Liver (tissue), 9 donors: ENCODE results near the gene RAB4B. TPM values are rescaled to one million over a fixed set of nuclear protein-coding genes. Genes with fewer than 3 reads are reported as not detected.
"Not testable (repeated sequence)": the region's sequence is repeated elsewhere in the genome, so short reads cannot be mapped to it uniquely, and the experiment has no call there.

ENCODE experiments used
- DNase-seq: peaks from one replicate; pipeline ENCODE4 v3.0.0-alpha.2; 2017; ENCODE audit warnings: low spot score
- H3K27ac ChIP-seq, 2 donors: one replicate each; pipeline ENCODE4 v1.7.0; 2013; ENCODE audit warnings: inconsistent platforms in 2 of 2, low read length in 2 of 2, control low read depth in 1 of 2, low read depth in 1 of 2, mild to moderate bottlenecking in 1 of 2
- H3K27me3 ChIP-seq, 4 donors: one replicate each; pipeline versions ENCODE4 v1.6.1 to v1.7.0; 2013; ENCODE audit warnings: low read length in 3 of 4, inconsistent platforms in 1 of 4, mild to moderate bottlenecking in 1 of 4, moderate library complexity in 1 of 4; ENCODE audit not compliant: control insufficient read depth in 4 of 4, insufficient read depth in 4 of 4
- H3K36me3 ChIP-seq, 4 donors: one replicate each; pipeline versions ENCODE4 v1.6.1 to v1.7.0; 2013; ENCODE audit warnings: low read length in 3 of 4, mild to moderate bottlenecking in 3 of 4, low read depth in 1 of 4, moderate library complexity in 1 of 4; ENCODE audit not compliant: control insufficient read depth in 4 of 4, insufficient read depth in 3 of 4
- H3K4me1 ChIP-seq, 4 donors: one replicate each; pipeline versions ENCODE4 v1.6.1 to v1.7.0; 2013; ENCODE audit warnings: low read length in 3 of 4, mild to moderate bottlenecking in 3 of 4, moderate library complexity in 1 of 4; ENCODE audit not compliant: control insufficient read depth in 4 of 4, insufficient read depth in 4 of 4
- H3K4me3 ChIP-seq, 3 donors: one replicate each; pipeline versions ENCODE4 v1.6.1 to v1.7.0; 2013; ENCODE audit warnings: low read length in 3 of 3, control low read depth in 1 of 3, low read depth in 1 of 3, mild to moderate bottlenecking in 1 of 3
- H3K9ac ChIP-seq, 2 donors: one replicate each; pipeline ENCODE4 v1.7.0; 2013; ENCODE audit warnings: low read length in 2 of 2, mild to moderate bottlenecking in 2 of 2, moderate library complexity in 2 of 2, control low read depth in 1 of 2, low read depth in 1 of 2
- H3K9me3 ChIP-seq, 4 donors: one replicate each; pipeline versions ENCODE4 v1.6.1 to v1.7.0; 2013; ENCODE audit warnings: low read length in 3 of 4; ENCODE audit not compliant: control insufficient read depth in 4 of 4
- CTCF ChIP-seq: fragments of 150-350 bp; IDR thresholded peaks from 2 replicates; pipeline ENCODE4 v1.5.1; 2017; ENCODE audit warnings: improper control_type of control experiment, low read depth, low read length; ENCODE audit not compliant: missing input control
- EGR1 ChIP-seq, 2 donors: IDR thresholded peaks; 2 replicates each; pipeline ENCODE4 v1.6.1; 2016 to 2018; ENCODE audit warnings: antibody characterized with exemption in 2 of 2, low read depth in 2 of 2
- HNF4G ChIP-seq: IDR thresholded peaks from 2 replicates; pipeline ENCODE4 v1.6.1; 2016; ENCODE audit warnings: antibody characterized with exemption
- NR2F2 ChIP-seq: IDR thresholded peaks from 2 replicates; pipeline ENCODE4 v1.6.1; 2016; ENCODE audit warnings: antibody characterized with exemption
- RAD21 ChIP-seq, 2 donors: IDR thresholded peaks; 2 replicates each; pipeline ENCODE4 v1.6.1; 2016; ENCODE audit warnings: antibody characterized with exemption in 2 of 2, mild to moderate bottlenecking in 2 of 2
- RXRA ChIP-seq, 2 donors: IDR thresholded peaks; 2 replicates each; pipeline ENCODE4 v1.6.1; 2017 to 2018; ENCODE audit warnings: antibody characterized with exemption in 2 of 2, mild to moderate bottlenecking in 1 of 2
- SP1 ChIP-seq: IDR thresholded peaks from 2 replicates; pipeline ENCODE4 v1.6.1; 2018; ENCODE audit warnings: antibody characterized with exemption, mild to moderate bottlenecking
- TAF1 ChIP-seq: conservative IDR thresholded peaks from 2 replicates; pipeline ENCODE4 v1.6.1; 2016; ENCODE audit warnings: antibody characterized with exemption, mild to moderate bottlenecking
- YY1 ChIP-seq: IDR thresholded peaks from 2 replicates; pipeline ENCODE4 v1.6.1; 2016; ENCODE audit warnings: antibody characterized with exemption, mild to moderate bottlenecking
- WGBS: extraction: QIAGEN DNeasy Blood & Tissue Kit; methylation state at CpG from one replicate; pipeline ENCODE4 v1.1.7; 2013; 5-methylcytosine and 5-hydroxymethylcytosine counted together
- polyA plus RNA-seq, 2 donors: library from polyadenylated mRNA; stranded (reverse) in 1 of 2; unstranded in 1 of 2; fragments of 200-250 nt in 1 of 2; fragments of >200 nt in 1 of 2; fragmentation: Nextera tagmentation in 1 of 2; extraction: Ambion mirVana in 1 of 2; gene quantifications; one replicate each; pipeline versions ENCODE4 v1.2.1 to v1.2.3, GENCODE V29; 2013 to 2015
- total RNA-seq, 2 donors: library from RNA; depleted of rRNA; stranded (reverse); fragments of >200 nt; gene quantifications; one replicate each; pipeline ENCODE4 v1.2.3, GENCODE V29; 2014
- TF ChIP-seq, protein P1 (sequence below): IDR thresholded peaks from 2 replicates; pipeline ENCODE4 v1.6.1; 2016; ENCODE audit warnings: antibody characterized with exemption
- TF ChIP-seq, protein P2 (sequence below): IDR thresholded peaks from 2 replicates; pipeline ENCODE4 v1.6.1; 2016; ENCODE audit warnings: antibody characterized with exemption
- donor health status: healthy.
- donor health status: healthy.
- donor health status: healthy.
- donor health status: healthy.
- donor health status: healthy.

Gene RAB4B
- total and polyA plus RNA-seq, 4 donors = 5.5 to 16.9 (median 12.9) TPM

GRCh38 chr19:40810160-40810559, 32.1 kb downstream of the RAB4B start (continued):
- TF ChIP-seq RXRA (IDR thresholded peaks at IDR 0.05) (no peak), RAD21 (IDR thresholded peaks at IDR 0.05) (no peak), SP1 (no peak), TAF1 (no peak), HNF4G (no peak), EGR1 (IDR thresholded peaks at IDR 0.05; ENCODE audit: low read depth in 2 of 2) (no peak), NR2F2 (no peak), CTCF (no peak)

GRCh38 chr19:40810649-40811408, 32.8 kb downstream of the RAB4B start:
- H3K9ac ChIP-seq, H3K27me3 ChIP-seq, H3K9me3 ChIP-seq: not testable (repeated sequence)
- Histone ChIP-seq H3K4me3 (peak overlapping the region in 1 of 3 donors; percentile 28), H3K27ac (peak overlapping the region in 1 of 2 donors; percentile 28), H3K36me3 (peaks cover 9 to 16% (median 11%) of the 10 kb centered on the region in 4 donors), H3K4me1 (peaks cover 0 to 16% (median 9%) of the 10 kb centered on the region in 4 donors)
- TF ChIP-seq SP1 (peak; percentile 51), RXRA (IDR thresholded peaks at IDR 0.05) (peak; percentile 15 to 19), NR2F2 (peak; percentile 76), YY1 (peak; percentile 11)
- 16% methylated on average over 63 of the region's 65 CpGs for WGBS
- DNase-seq = peak; percentile 79

GRCh38 chr19:40811478-40812341, 33.7 kb downstream of the RAB4B start:
- no peaks in the 10 kb centered on the region for H3K27me3 ChIP-seq
- DNase-seq = peak; percentile 32
- peaks cover 0 to 9% (median 4%) of the 10 kb centered on the region in 4 donors for H3K4me1 ChIP-seq
- peak overlapping the region in 1 of 2 donors; percentile 28 for H3K27ac ChIP-seq
- H3K9ac ChIP-seq = no peak overlapping the region
- TF ChIP-seq, protein P1, sequence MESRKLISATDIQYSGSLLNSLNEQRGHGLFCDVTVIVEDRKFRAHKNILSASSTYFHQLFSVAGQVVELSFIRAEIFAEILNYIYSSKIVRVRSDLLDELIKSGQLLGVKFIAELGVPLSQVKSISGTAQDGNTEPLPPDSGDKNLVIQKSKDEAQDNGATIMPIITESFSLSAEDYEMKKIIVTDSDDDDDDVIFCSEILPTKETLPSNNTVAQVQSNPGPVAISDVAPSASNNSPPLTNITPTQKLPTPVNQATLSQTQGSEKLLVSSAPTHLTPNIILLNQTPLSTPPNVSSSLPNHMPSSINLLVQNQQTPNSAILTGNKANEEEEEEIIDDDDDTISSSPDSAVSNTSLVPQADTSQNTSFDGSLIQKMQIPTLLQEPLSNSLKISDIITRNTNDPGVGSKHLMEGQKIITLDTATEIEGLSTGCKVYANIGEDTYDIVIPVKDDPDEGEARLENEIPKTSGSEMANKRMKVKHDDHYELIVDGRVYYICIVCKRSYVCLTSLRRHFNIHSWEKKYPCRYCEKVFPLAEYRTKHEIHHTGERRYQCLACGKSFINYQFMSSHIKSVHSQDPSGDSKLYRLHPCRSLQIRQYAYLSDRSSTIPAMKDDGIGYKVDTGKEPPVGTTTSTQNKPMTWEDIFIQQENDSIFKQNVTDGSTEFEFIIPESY = no peak
- TF ChIP-seq, protein P2, sequence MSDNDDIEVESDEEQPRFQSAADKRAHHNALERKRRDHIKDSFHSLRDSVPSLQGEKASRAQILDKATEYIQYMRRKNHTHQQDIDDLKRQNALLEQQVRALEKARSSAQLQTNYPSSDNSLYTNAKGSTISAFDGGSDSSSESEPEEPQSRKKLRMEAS = no peak
- no peak for TF ChIP-seq RAD21 (IDR thresholded peaks at IDR 0.05)
- peaks cover 9 to 16% (median 11%) of the 10 kb centered on the region in 4 donors for H3K36me3 ChIP-seq
- 55% methylated on average over 35 of the region's 35 CpGs for WGBS
- H3K9me3 ChIP-seq = no peaks in the 10 kb centered on the region
- H3K4me3 ChIP-seq = no peak overlapping the region

DNA sequence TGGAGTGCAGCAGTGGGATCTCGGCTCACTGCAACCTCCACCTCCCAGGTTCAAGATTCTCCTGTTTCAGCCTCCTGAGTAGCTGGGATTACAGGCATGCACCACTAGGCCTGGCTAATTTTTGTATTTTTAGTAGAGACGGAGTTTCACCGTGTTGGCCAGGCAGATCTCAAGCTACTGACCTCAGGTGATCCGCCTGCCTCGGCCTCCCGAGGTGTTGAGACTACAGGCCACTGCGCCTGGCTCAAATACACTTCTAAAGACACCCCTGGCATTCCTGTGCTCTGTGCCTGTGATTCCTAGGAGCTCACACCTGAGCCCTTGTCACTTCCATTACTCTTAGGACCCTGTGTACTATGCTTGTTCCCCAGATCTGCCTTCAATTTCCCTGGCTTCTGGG, 34.5 kb downstream of the RAB4B start:
- H3K4me1 ChIP-seq, H3K27ac ChIP-seq: not testable (repeated sequence)

More for the DNA sequence above, 34.5 kb downstream of the RAB4B start:
- not testable (repeated sequence) for H3K9ac ChIP-seq, H3K9me3 ChIP-seq, H3K4me3 ChIP-seq, DNase-seq, H3K27me3 ChIP-seq
- WGBS = 91% methylated on average over 7 of the region's 7 CpGs
- peaks cover 6 to 16% (median 9%) of the 10 kb centered on the region in 4 donors for H3K36me3 ChIP-seq
